ENCODE measurements around the gene SNAPC5. TPM values are rescaled to one million over a fixed set of nuclear protein-coding genes. Genes with fewer than 3 reads are reported as not detected.

SNAPC5 gene
- total RNA-seq, 1 experiment from 2014 or later: 17.9 TPM

DNA sequence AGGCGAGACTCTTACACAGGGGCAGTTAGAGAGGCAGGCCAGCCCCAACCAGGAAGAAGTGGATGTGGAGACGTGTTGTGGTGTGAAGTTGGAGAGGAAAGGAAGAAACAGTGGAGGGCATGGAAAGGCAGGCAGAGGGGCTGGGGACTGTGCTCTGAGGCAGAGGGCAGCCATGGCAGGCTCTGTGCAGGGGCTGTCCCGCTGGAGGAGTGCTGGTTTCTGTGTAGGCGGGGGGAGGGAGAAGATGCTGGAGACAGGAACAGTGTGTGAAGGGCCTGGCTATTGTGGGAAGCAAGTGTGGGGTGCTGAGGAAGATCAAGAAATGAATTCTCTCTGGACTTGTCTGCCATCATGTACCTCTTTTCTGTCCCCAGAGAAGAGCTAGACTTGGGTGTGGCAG, 21.0 kb downstream of the SNAPC5 start:
- Histone ChIP-seq H3K79me2 (ENCODE audit: low read depth) (no peaks in the 10 kb centered on the region), H2AFZ (no peak overlapping the region), H3K27ac (no peak overlapping the region), H3K4me3 (no peak overlapping the region), H4K20me1 (ENCODE audit: insufficient read depth) (no peaks in the 10 kb centered on the region), H3K4me1 (replicated peaks; ENCODE audit: insufficient read depth) (peaks cover 14% of the 10 kb centered on the region), H3K27me3 (ENCODE audit: insufficient read depth, low read depth) (no peaks in the 10 kb centered on the region), H3F3A (ENCODE audit: insufficient read depth, low read depth) (peaks cover 15% of the 10 kb centered on the region; the same call in 1 of the 2 replicates), H3K9me2 (ENCODE audit: insufficient read depth) (no peaks in the 10 kb centered on the region), H3K4me2 (no peak overlapping the region), H3K36me3 (ENCODE audit: low read depth) (no peaks in the 10 kb centered on the region), H3K9me3 (ENCODE audit: insufficient read depth, low read depth) (no peaks in the 10 kb centered on the region)
- intact Hi-C loops (cut with micrococcal nuclease; ENCODE audit: unreplicated experiment): no loop called here
- POLR2A ChIA-PET (ENCODE audit: unreplicated experiment): no interaction called here
- no peak for DNase-seq
- CTCF ChIA-PET: no interaction called here
- no TSS peak for BruUV-seq (replicated peaks)
- TF ChIP-seq EZH2 (IDR thresholded peaks at IDR 0.05; ENCODE audit: low read depth): no peak
- TF ChIP-seq, protein P1, sequence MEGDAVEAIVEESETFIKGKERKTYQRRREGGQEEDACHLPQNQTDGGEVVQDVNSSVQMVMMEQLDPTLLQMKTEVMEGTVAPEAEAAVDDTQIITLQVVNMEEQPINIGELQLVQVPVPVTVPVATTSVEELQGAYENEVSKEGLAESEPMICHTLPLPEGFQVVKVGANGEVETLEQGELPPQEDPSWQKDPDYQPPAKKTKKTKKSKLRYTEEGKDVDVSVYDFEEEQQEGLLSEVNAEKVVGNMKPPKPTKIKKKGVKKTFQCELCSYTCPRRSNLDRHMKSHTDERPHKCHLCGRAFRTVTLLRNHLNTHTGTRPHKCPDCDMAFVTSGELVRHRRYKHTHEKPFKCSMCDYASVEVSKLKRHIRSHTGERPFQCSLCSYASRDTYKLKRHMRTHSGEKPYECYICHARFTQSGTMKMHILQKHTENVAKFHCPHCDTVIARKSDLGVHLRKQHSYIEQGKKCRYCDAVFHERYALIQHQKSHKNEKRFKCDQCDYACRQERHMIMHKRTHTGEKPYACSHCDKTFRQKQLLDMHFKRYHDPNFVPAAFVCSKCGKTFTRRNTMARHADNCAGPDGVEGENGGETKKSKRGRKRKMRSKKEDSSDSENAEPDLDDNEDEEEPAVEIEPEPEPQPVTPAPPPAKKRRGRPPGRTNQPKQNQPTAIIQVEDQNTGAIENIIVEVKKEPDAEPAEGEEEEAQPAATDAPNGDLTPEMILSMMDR (conservative IDR thresholded peaks at IDR 0.05): no peak

DNA sequence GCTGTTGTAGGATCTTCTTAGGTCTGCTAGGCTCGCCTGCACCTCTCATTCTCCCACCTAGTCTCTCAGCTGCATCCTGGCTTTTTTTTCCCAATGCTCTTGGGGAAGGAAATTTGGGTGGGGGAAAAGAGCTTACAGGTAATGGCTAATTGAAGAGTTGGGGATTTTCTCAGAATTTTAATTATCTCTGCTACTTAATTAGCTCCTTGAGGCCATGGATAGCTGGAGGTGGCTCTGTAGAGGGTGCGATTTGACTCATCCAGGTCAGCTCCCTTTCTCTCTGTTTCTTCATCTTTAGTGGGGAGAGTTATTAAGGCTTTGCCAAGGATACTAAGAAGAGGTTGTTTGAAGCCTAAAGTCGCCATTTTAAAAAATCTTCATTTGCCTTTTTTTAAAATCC, 22.6 kb downstream of the SNAPC5 start:
- intact Hi-C loops (cut with micrococcal nuclease; ENCODE audit: unreplicated experiment): no loop called here

DNA sequence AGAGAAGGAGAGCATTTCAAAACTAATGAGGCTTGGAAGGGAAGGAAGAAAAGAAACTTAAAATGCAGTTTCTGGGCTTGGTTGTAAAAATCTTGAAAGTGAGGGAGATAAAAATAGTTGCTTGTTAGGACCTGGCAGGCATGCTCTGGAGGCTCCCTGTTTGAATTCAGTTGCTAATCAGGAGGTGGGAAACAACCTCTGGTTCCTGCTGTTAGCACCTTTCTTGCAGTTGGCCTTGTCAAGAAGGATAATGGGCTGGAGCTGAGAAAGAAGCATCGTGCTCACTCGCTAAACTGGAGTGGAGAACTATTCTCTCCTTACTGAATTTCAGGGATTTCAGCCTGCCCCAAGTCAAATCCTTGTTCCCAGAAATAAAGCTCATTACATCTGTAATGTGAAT, 23.4 kb downstream of the SNAPC5 start:
- H3K9me3 ChIP-seq (ENCODE audit: insufficient read depth, low read depth): no peaks in the 10 kb centered on the region
- BruUV-seq (replicated peaks): no TSS peak
- no peak overlapping the region for H3K4me3 ChIP-seq
- no peak for DNase-seq
- H3K9me2 ChIP-seq (ENCODE audit: insufficient read depth): no peaks in the 10 kb centered on the region
- POLR2A ChIA-PET (ENCODE audit: unreplicated experiment): no interaction called here
- no peak overlapping the region for H3K27ac ChIP-seq
- H4K20me1 ChIP-seq (ENCODE audit: insufficient read depth): no peaks in the 10 kb centered on the region
- no peaks in the 10 kb centered on the region for H3K27me3 ChIP-seq (ENCODE audit: insufficient read depth, low read depth)
- H3K36me3 ChIP-seq (ENCODE audit: low read depth): no peaks in the 10 kb centered on the region
- no peak for TF ChIP-seq EZH2 (IDR thresholded peaks at IDR 0.05; ENCODE audit: low read depth)
- TF ChIP-seq, protein P1 (conservative IDR thresholded peaks at IDR 0.05): no peak
- H3K4me2 ChIP-seq: no peak overlapping the region
- H2AFZ ChIP-seq: no peak overlapping the region
- CTCF ChIA-PET: no interaction called here
- no peaks in the 10 kb centered on the region; the same call in 1 of the 2 replicates for H3K4me1 ChIP-seq (replicated peaks; ENCODE audit: insufficient read depth)
- intact Hi-C loops (cut with micrococcal nuclease; ENCODE audit: unreplicated experiment): no loop called here
- no peaks in the 10 kb centered on the region for H3F3A ChIP-seq (ENCODE audit: insufficient read depth, low read depth)
- no peaks in the 10 kb centered on the region for H3K79me2 ChIP-seq (ENCODE audit: low read depth)

More for the DNA sequence above, 22.6 kb downstream of the SNAPC5 start:
- BruUV-seq (replicated peaks): no TSS peak
- Histone ChIP-seq H3F3A (ENCODE audit: insufficient read depth, low read depth) (no peaks in the 10 kb centered on the region), H3K9me3 (ENCODE audit: insufficient read depth, low read depth) (no peaks in the 10 kb centered on the region), H4K20me1 (ENCODE audit: insufficient read depth) (no peaks in the 10 kb centered on the region), H3K36me3 (ENCODE audit: low read depth) (no peaks in the 10 kb centered on the region), H3K27ac (no peak overlapping the region), H3K79me2 (ENCODE audit: low read depth) (no peaks in the 10 kb centered on the region), H3K9me2 (ENCODE audit: insufficient read depth) (no peaks in the 10 kb centered on the region), H3K4me3 (no peak overlapping the region), H3K4me1 (replicated peaks; ENCODE audit: insufficient read depth) (no peaks in the 10 kb centered on the region; the same call in 1 of the 2 replicates), H3K27me3 (ENCODE audit: insufficient read depth, low read depth) (no peaks in the 10 kb centered on the region), H2AFZ (no peak overlapping the region), H3K4me2 (no peak overlapping the region)
- no peak for DNase-seq
- POLR2A ChIA-PET (ENCODE audit: unreplicated experiment): interaction anchor here (0.6 kb wide), 1 partner anchor 1304 kb away, joined by 3 read pairs; no protein-coding TSS in a partner anchor
- CTCF ChIA-PET: interaction anchor here (0.6 kb wide), 1 partner anchor 208 kb away, joined by 3 read pairs; no protein-coding TSS in a partner anchor
- TF ChIP-seq, protein P1 (conservative IDR thresholded peaks at IDR 0.05): no peak
- TF ChIP-seq EZH2 (IDR thresholded peaks at IDR 0.05; ENCODE audit: low read depth): no peak
